K562 (cell line): ENCODE measurements around the gene KXD1. TPM values are rescaled to one million over a fixed set of nuclear protein-coding genes. Genes with fewer than 3 reads are reported as not detected.

Experiments used
- AFF4 ChIP-seq: sonication (generic); formaldehyde crosslinking; IDR thresholded peaks from 2 replicates; pipeline ENCODE4 v1.8.0; 2023; ENCODE audit warnings: mild to moderate bottlenecking, missing genetic modification reagents
- ELF1 ChIP-seq: fragments of 200-800 bp; sonication (Bioruptor generic); IDR thresholded peaks from 2 replicates; pipeline ENCODE4 v1.6.1; 2016; ENCODE audit warnings: missing genetic modification characterization, missing compliant biosample characterization
- GATAD2B ChIP-seq: fragments of 450-650 bp; IDR thresholded peaks from 2 replicates; pipeline ENCODE4 v1.6.1; 2017; ENCODE audit warnings: mild to moderate bottlenecking, borderline replicate concordance
- MGA ChIP-seq: fragments of 450-650 bp; IDR thresholded peaks from 2 replicates; pipeline ENCODE4 v1.6.1; 2016; ENCODE audit warnings: mild to moderate bottlenecking, moderate library complexity
- POLR2B ChIP-seq: fragments of 450-650 bp; IDR thresholded peaks from 2 replicates; pipeline ENCODE4 v1.6.1; 2018; ENCODE audit warnings: low read depth; ENCODE audit not compliant: partially characterized antibody
- PPARD ChIP-seq: fragments of 250-450 bp; sonication (Bioruptor Pico); IDR thresholded peaks from 2 replicates; pipeline ENCODE4 v1.8.0; 2022; ENCODE audit warnings: inconsistent platforms, mild to moderate bottlenecking, moderate library complexity
- SMAD4 ChIP-seq: fragments of 250-450 bp; sonication (Bioruptor Pico); conservative IDR thresholded peaks from 2 replicates; pipeline ENCODE4 v1.8.0; 2021; ENCODE audit warnings: inconsistent platforms, mild to moderate bottlenecking, moderate library complexity
- TFE3 ChIP-seq: fragments of 450-650 bp; formaldehyde crosslinking; IDR thresholded peaks from 2 replicates; pipeline ENCODE4 v1.4.0; 2020; ENCODE audit warnings: mild to moderate bottlenecking, mixed read lengths
- ZNF384 ChIP-seq: IDR thresholded peaks from 2 replicates; pipeline ENCODE4 v1.6.1; 2012; ENCODE audit warnings: low read depth, low read length, improper control_type of control experiment
- polyA plus RNA-seq, 8 experiments: library from polyadenylated mRNA; depleted of rRNA in 4 of 8; stranded (reverse) in 5 of 8; unstranded in 3 of 8; fragments of >200 nt; fragmentation: Nextera tagmentation in 2 of 8; fragmentation: Illumina TruSeq in 1 of 8; extraction: Ambion mirVana in 2 of 8; extraction: Trizol in 1 of 8; gene quantifications; 2 replicates each; pipeline versions ENCODE4 v1.2.1 to v1.2.3, GENCODE V29; 2011 to 2014; ENCODE audit warnings: inconsistent platforms in 1 of 8, missing spikeins in 1 of 8
- total RNA-seq, 7 experiments: library from RNA; depleted of rRNA in 6 of 7; stranded (reverse); fragments of >200 nt in 6 of 7; fragmentation: Illumina TruSeq in 2 of 7; extraction: Trizol in 2 of 7; gene quantifications; 2 replicates each; pipeline versions ENCODE4 v1.2.1 to v1.2.3, GENCODE V29; 2011 to 2021; ENCODE audit warnings: low replicate concordance in 1 of 7

The KXD1 gene
- total and polyA plus RNA-seq, 9 of the 15 experiments (the other 6 are each of a cell fraction or from before 2014, with no cell fraction given): 21.9 to 210 (median 118) TPM

GRCh38 chr19:18571564-18572344 is 14.1 kb downstream of the KXD1 start, which contains the start of gene UBA52 (continued):
- TF ChIP-seq ELF1 (peak; percentile 97), POLR2B (peak; percentile 91), SMAD4 (peak; percentile 11; the same call in 1 of the 2 replicates), PPARD (CRISPR knock-in tag) (no peak), AFF4 (CRISPR knock-in tag) (peak; percentile 88), GATAD2B (no peak), ZNF384 (peak; percentile 17; the same call in 1 of the 2 replicates), MGA (peak; percentile 60), TFE3 (peak; percentile 48)
